GM23338 (cell line): ENCODE measurements around the gene PNKP. TPM values are rescaled to one million over a fixed set of nuclear protein-coding genes. Genes with fewer than 3 reads are reported as not detected.

Experiments
- ATAC-seq: fragments of 200-7000 bp; cut with Tn5 transposase; 3 replicates; pipeline ENCODE4 v1.9.1; 2020
- DNase-seq: peaks from one replicate; pipeline ENCODE4 v3.0.0-alpha.2; 2015; ENCODE audit warnings: low spot score
- H2AFZ ChIP-seq: fragments of 200-600 bp; sonication (generic); 2 replicates; pipeline ENCODE4 v1.8.0; 2016; ENCODE audit warnings: antibody characterized with exemption, mild to moderate bottlenecking, moderate library complexity
- H3F3A ChIP-seq: fragments of 200-600 bp; sonication (generic); replicated peaks from 2 replicates; pipeline ENCODE4 v1.8.0; 2017; ENCODE audit warnings: antibody characterized with exemption, mixed run types, low read depth
- H3K27ac ChIP-seq: fragments of 200-600 bp; sonication (generic); 2 replicates; pipeline ENCODE4 v1.6.1; 2016; ENCODE audit warnings: low read depth
- H3K27me3 ChIP-seq: fragments of 200-600 bp; sonication (generic); 2 replicates; pipeline ENCODE4 v1.8.0; 2016; ENCODE audit warnings: mild to moderate bottlenecking, mixed run types, moderate library complexity; ENCODE audit not compliant: insufficient read depth
- H3K36me3 ChIP-seq: fragments of 200-600 bp; sonication (generic); 2 replicates; pipeline ENCODE4 v1.8.0; 2016; ENCODE audit warnings: mild to moderate bottlenecking; ENCODE audit not compliant: insufficient read depth
- H3K4me1 ChIP-seq: fragments of 200-600 bp; sonication (generic); 2 replicates; pipeline ENCODE4 v1.8.0; 2016; ENCODE audit warnings: mild to moderate bottlenecking, moderate library complexity; ENCODE audit not compliant: insufficient read depth
- H3K4me2 ChIP-seq: fragments of 200-600 bp; sonication (generic); 2 replicates; pipeline ENCODE4 v1.7.1; 2017; ENCODE audit warnings: mixed run types
- H3K4me3 ChIP-seq: fragments of 200-600 bp; sonication (generic); 2 replicates; pipeline ENCODE4 v1.6.1; 2016; ENCODE audit warnings: mixed run types
- H3K79me2 ChIP-seq: fragments of 200-600 bp; sonication (generic); replicated peaks from 2 replicates; pipeline ENCODE4 v1.8.0; 2017; ENCODE audit warnings: mild to moderate bottlenecking; ENCODE audit not compliant: insufficient read depth
- H3K9me2 ChIP-seq: fragments of 200-600 bp; sonication (generic); 2 replicates; pipeline ENCODE4 v1.8.0; 2017; ENCODE audit not compliant: insufficient read depth
- H4K20me1 ChIP-seq: fragments of 200-600 bp; sonication (generic); replicated peaks from 2 replicates; pipeline ENCODE4 v1.8.0; 2017; ENCODE audit warnings: mild to moderate bottlenecking; ENCODE audit not compliant: insufficient read depth
- H3K27ac Mint-ChIP-seq: 2 replicates; pipeline ENCODE4 v1.8.0; 2020; ENCODE audit warnings: inconsistent platforms, mild to moderate bottlenecking, moderate library complexity, mixed read lengths
- H3K27me3 Mint-ChIP-seq: 3 replicates; pipeline ENCODE4 v1.8.0; 2022; ENCODE audit warnings: low read depth, mild to moderate bottlenecking, moderate library complexity, mixed read lengths, inconsistent platforms; ENCODE audit not compliant: insufficient read depth, poor library complexity
- H3K36me3 Mint-ChIP-seq: 3 replicates; pipeline ENCODE4 v1.8.0; 2021; ENCODE audit warnings: low read depth, mild to moderate bottlenecking, inconsistent platforms, moderate library complexity, mixed read lengths
- H3K4me1 Mint-ChIP-seq: 3 replicates; pipeline ENCODE4 v1.8.0; 2020; ENCODE audit warnings: mild to moderate bottlenecking, inconsistent platforms, mixed read lengths
- H3K4me3 Mint-ChIP-seq: 3 replicates; pipeline ENCODE4 v1.8.0; 2021; ENCODE audit warnings: moderate library complexity, mild to moderate bottlenecking, inconsistent platforms, mixed read lengths
- H3K9me3 Mint-ChIP-seq: 3 replicates; pipeline ENCODE4 v1.8.0; 2020; ENCODE audit warnings: moderate library complexity, mild to moderate bottlenecking, inconsistent platforms, mixed read lengths
- CREB1 ChIP-seq: fragments of 250-450 bp; sonication (Bioruptor Pico); IDR thresholded peaks from 2 replicates; pipeline ENCODE4 v1.5.0; 2020; ENCODE audit warnings: low read depth, mild to moderate bottlenecking, moderate library complexity
- CTCF ChIP-seq, 2 experiments: fragments of 200-600 bp in 1 of 2; sonication (generic) in 1 of 2; conservative IDR thresholded peaks; 2 replicates each; pipeline versions ENCODE4 v1.5.1 to v1.6.1; 2016 to 2017; ENCODE audit warnings: antibody characterized with exemption in 2 of 2, low read depth in 2 of 2, mild to moderate bottlenecking in 2 of 2, moderate library complexity in 1 of 2
- ETS1 ChIP-seq: IDR thresholded peaks from 2 replicates; pipeline ENCODE4 v1.6.1; 2016; ENCODE audit warnings: antibody characterized with exemption
- EZH2 ChIP-seq: fragments of 200-600 bp; sonication (generic); IDR thresholded peaks from one replicate; pipeline ENCODE4 v1.8.0; 2017; ENCODE audit warnings: antibody characterized with exemption, mild to moderate bottlenecking, low read depth; ENCODE audit not compliant: unreplicated experiment
- EZH2phosphoT487 ChIP-seq: fragments of 200-600 bp; sonication (generic); IDR thresholded peaks from one replicate; pipeline ENCODE4 v1.8.1; 2018; ENCODE audit warnings: antibody characterized with exemption; ENCODE audit not compliant: unreplicated experiment
- JUNB ChIP-seq: IDR thresholded peaks from one replicate; pipeline ENCODE4 v1.6.1; 2016; ENCODE audit warnings: antibody characterized with exemption; ENCODE audit not compliant: unreplicated experiment
- NANOG ChIP-seq: IDR thresholded peaks from 2 replicates; pipeline ENCODE4 v1.6.1; 2016; ENCODE audit warnings: antibody characterized with exemption, borderline replicate concordance
- POLR2AphosphoS5 ChIP-seq: IDR thresholded peaks from 2 replicates; pipeline ENCODE4 v1.6.1; 2016; ENCODE audit warnings: antibody characterized with exemption, low read depth
- REST ChIP-seq: IDR thresholded peaks from one replicate; pipeline ENCODE4 v1.6.1; 2018; ENCODE audit warnings: antibody characterized with exemption; ENCODE audit not compliant: unreplicated experiment
- STAT1 ChIP-seq: IDR thresholded peaks from one replicate; pipeline ENCODE4 v1.6.1; 2016; ENCODE audit warnings: antibody characterized with exemption; ENCODE audit not compliant: unreplicated experiment
- ZNF114 ChIP-seq: fragments of 250-450 bp; sonication (Bioruptor Pico); IDR thresholded peaks from 2 replicates; pipeline ENCODE4 v1.5.0; 2020; ENCODE audit warnings: mild to moderate bottlenecking, moderate library complexity
- ZNF331 ChIP-seq: fragments of 250-450 bp; sonication (Bioruptor Pico); IDR thresholded peaks from 2 replicates; pipeline ENCODE4 v1.5.0; 2020; ENCODE audit warnings: low read depth, mild to moderate bottlenecking, moderate library complexity
- ZNF462 ChIP-seq: fragments of 250-450 bp; sonication (Bioruptor Pico); IDR thresholded peaks from 2 replicates; pipeline ENCODE4 v1.5.0; 2020; ENCODE audit warnings: mild to moderate bottlenecking, moderate library complexity
- polyA plus RNA-seq: library from polyadenylated mRNA; unstranded; fragments of >200 nt; fragmentation: Nextera tagmentation; extraction: Ambion mirVana; gene quantifications from 2 replicates; pipeline ENCODE4 v1.2.1, GENCODE V29; 2016
- total RNA-seq: library from RNA; depleted of rRNA; stranded (reverse); fragments of >200 nt; shearing (Covaris generic); gene quantifications from 2 replicates; pipeline ENCODE4 v1.2.3, GENCODE V29; 2014

The PNKP gene
- total and polyA plus RNA-seq, 2 experiments from 2014 or later: 99.6 to 109 TPM

- peaks cover 4% of the 10 kb centered on the region; the same call in 1 of the 2 replicates for H3K4me1 ChIP-seq
- peak within 1 kb of the TSS; percentile 88 for H3K27ac ChIP-seq
- H3K27me3 ChIP-seq: no peaks in the 10 kb centered on the region
- H4K20me1 ChIP-seq: no peaks in the 10 kb centered on the region
- Mint-ChIP-seq H3K27ac (peak within 1 kb of the TSS; percentile 100), H3K4me1 (peaks cover 11% of the 10 kb centered on the region), H3K4me3 (peak within 1 kb of the TSS; percentile 97), H3K36me3 (peaks cover 6% of the 10 kb centered on the region), H3K9me3 (no peaks in the 10 kb centered on the region), H3K27me3 (peaks cover 20% of the 10 kb centered on the region)
- peak within 1 kb of the TSS; percentile 84 for H2AFZ ChIP-seq
- H3K79me2 ChIP-seq: peaks cover 25% of the 10 kb centered on the region
- DNase-seq: peak; percentile 90
- peak within 1 kb of the TSS; percentile 95 for H3K4me2 ChIP-seq
- H3K9me2 ChIP-seq: no peaks in the 10 kb centered on the region
- H3K36me3 ChIP-seq: peaks cover under 1% of the 10 kb centered on the region; the same call in 1 of the 2 replicates
- TF ChIP-seq ZNF114 (CRISPR knock-in tag) (no peak), ETS1 (peak; percentile 60), CREB1 (peak; percentile 5; the same call in 1 of the 2 replicates), EZH2phosphoT487 (no peak), STAT1 (no peak), NANOG (no peak), ZNF331 (CRISPR knock-in tag) (no peak), ZNF462 (CRISPR knock-in tag) (no peak), CTCF (conservative IDR thresholded peaks at IDR 0.05; ENCODE audit: low read depth in 2 of 2) (no peak), REST (no peak), POLR2AphosphoS5 (peak; percentile 98), EZH2 (no peak), JUNB (no peak)
- H3F3A ChIP-seq: no peaks in the 10 kb centered on the region; the same call in 1 of the 2 replicates
- H3K4me3 ChIP-seq: peak within 1 kb of the TSS; percentile 98
- ATAC-seq: peak; percentile 87
Observed at GRCh38 chr19:49817964-49818648, 49.3 kb downstream of the PNKP start, which contains the start of gene MED25. TSS of gene MED25 (plus strand) at chr19:49818289. CDS start at chr19:49818342, 53 bp downstream.
